Astrocyte (in vitro differentiated cells and primary cell): ENCODE measurements around the gene IQCH. TPM values are rescaled to one million over a fixed set of nuclear protein-coding genes. Genes with fewer than 3 reads are reported as not detected.
"Not testable (repeated sequence)": the region's sequence is repeated elsewhere in the genome, so short reads cannot be mapped to it uniquely, and the experiment has no call there.

Source experiments
- DNase-seq: peaks from one replicate; pipeline ENCODE4 v3.0.0-alpha.2; 2010; ENCODE audit warnings: low read depth
- FAIRE-seq: peaks from 2 replicates; lab custom pipeline; 2011; peaks lifted over from hg19 to GRCh38; lab: Jason Lieb, UNC
- H2AFZ ChIP-seq: 2 replicates; pipeline ENCODE4 v1.6.0; 2012; ENCODE audit warnings: low read depth, low read length, inconsistent platforms
- H3K27ac ChIP-seq: 2 replicates; pipeline ENCODE4 v1.5.1; 2011; ENCODE audit warnings: low read depth, low read length, inconsistent platforms
- H3K27me3 ChIP-seq: 2 replicates; pipeline ENCODE4 v1.6.0; 2011; ENCODE audit warnings: low read length, inconsistent platforms; ENCODE audit not compliant: insufficient read depth
- H3K36me3 ChIP-seq: 2 replicates; pipeline ENCODE4 v1.5.1; 2011; ENCODE audit warnings: low read length, inconsistent platforms; ENCODE audit not compliant: insufficient read depth
- H3K4me1 ChIP-seq: 2 replicates; pipeline ENCODE4 v1.5.1; 2011; ENCODE audit warnings: low read length, inconsistent platforms; ENCODE audit not compliant: insufficient read depth
- H3K4me2 ChIP-seq: 2 replicates; pipeline ENCODE4 v1.6.0; 2012; ENCODE audit warnings: low read length, inconsistent platforms
- H3K4me3 ChIP-seq: 2 replicates; pipeline ENCODE4 v1.5.1; 2011; ENCODE audit warnings: low read depth, mild to moderate bottlenecking, low read length, inconsistent platforms; ENCODE audit not compliant: insufficient read depth
- H3K79me2 ChIP-seq: 2 replicates; pipeline ENCODE4 v1.6.0; 2012; ENCODE audit warnings: mild to moderate bottlenecking, low read length, inconsistent platforms; ENCODE audit not compliant: insufficient read depth
- H3K9ac ChIP-seq: 2 replicates; pipeline ENCODE4 v1.6.0; 2012; ENCODE audit warnings: mild to moderate bottlenecking, low read length, inconsistent platforms
- H3K9me3 ChIP-seq: 2 replicates; pipeline ENCODE4 v1.5.1; 2012; ENCODE audit warnings: low read depth, mild to moderate bottlenecking, low read length, inconsistent platforms; ENCODE audit not compliant: insufficient read depth
- H4K20me1 ChIP-seq: 2 replicates; pipeline ENCODE4 v1.6.0; 2012; ENCODE audit warnings: low read length, inconsistent platforms; ENCODE audit not compliant: insufficient read depth
- H3K27ac Mint-ChIP-seq: one replicate; pipeline ENCODE4 v1.8.0; 2021; ENCODE audit warnings: mild to moderate bottlenecking, mixed read lengths; ENCODE audit not compliant: unreplicated experiment
- H3K27me3 Mint-ChIP-seq: one replicate; pipeline ENCODE4 v1.8.0; 2021; ENCODE audit warnings: low read depth, mixed read lengths; ENCODE audit not compliant: unreplicated experiment
- H3K36me3 Mint-ChIP-seq: one replicate; pipeline ENCODE4 v1.8.0; 2021; ENCODE audit warnings: low read depth, mixed read lengths; ENCODE audit not compliant: unreplicated experiment
- H3K4me1 Mint-ChIP-seq: one replicate; pipeline ENCODE4 v1.8.0; 2021; ENCODE audit warnings: low read depth, mixed read lengths; ENCODE audit not compliant: unreplicated experiment
- H3K4me3 Mint-ChIP-seq: one replicate; pipeline ENCODE4 v1.8.0; 2021; ENCODE audit warnings: mild to moderate bottlenecking, moderate library complexity, mixed read lengths; ENCODE audit not compliant: unreplicated experiment
- H3K9me3 Mint-ChIP-seq: one replicate; pipeline ENCODE4 v1.8.0; 2021; ENCODE audit warnings: mild to moderate bottlenecking, mixed read lengths; ENCODE audit not compliant: unreplicated experiment
- EZH2 ChIP-seq: IDR thresholded peaks from 2 replicates; pipeline ENCODE4 v1.6.1; 2012; ENCODE audit warnings: mild to moderate bottlenecking, low read length, inconsistent platforms; ENCODE audit not compliant: insufficient read depth
- total RNA-seq: library from RNA; stranded (reverse); gene quantifications from 2 replicates; pipeline ENCODE4 v1.2.1, GENCODE V29; 2021
- TF ChIP-seq, protein P1 (sequence below): IDR thresholded peaks from 2 replicates; pipeline ENCODE4 v1.5.1; 2011; ENCODE audit warnings: low read depth, mild to moderate bottlenecking, inconsistent platforms, low read length, moderate library complexity; ENCODE audit not compliant: insufficient read depth

Gene IQCH
- total RNA-seq, 1 donor from 2014 or later = 2.7 TPM

DNA sequence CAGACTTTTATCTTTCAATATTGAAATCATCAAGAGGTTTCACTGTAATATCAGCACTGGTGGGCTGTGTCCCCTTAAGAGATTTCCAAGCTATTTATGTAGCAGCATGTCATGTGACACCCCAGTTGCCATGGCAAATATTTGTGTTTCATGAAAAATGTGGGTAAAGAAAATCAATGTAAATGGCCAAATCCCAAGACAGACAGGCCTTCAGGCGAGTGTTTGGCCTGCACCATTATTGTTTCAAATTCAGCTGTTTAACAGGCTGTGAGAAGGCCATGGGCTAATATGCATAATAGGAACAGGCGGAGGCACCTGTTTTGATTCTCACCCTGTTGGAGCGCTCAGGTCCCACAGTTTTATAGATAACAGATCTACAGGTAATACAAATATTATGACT is 104.2 kb downstream of the IQCH start:
- Mint-ChIP-seq H3K9me3 (no peaks in the 10 kb centered on the region), H3K4me3 (no peak overlapping the region), H3K4me1 (no peaks in the 10 kb centered on the region), H3K36me3 (peaks cover 2% of the 10 kb centered on the region), H3K27ac (no peak overlapping the region), H3K27me3 (peaks cover 12% of the 10 kb centered on the region)
- Histone ChIP-seq H3K79me2 (no peaks in the 10 kb centered on the region), H3K27ac (no peak overlapping the region), H2AFZ (no peak overlapping the region), H3K27me3 (no peaks in the 10 kb centered on the region), H3K4me1 (no peaks in the 10 kb centered on the region), H3K4me2 (no peak overlapping the region), H4K20me1 (no peaks in the 10 kb centered on the region), H3K36me3 (no peaks in the 10 kb centered on the region), H3K9ac (no peak overlapping the region), H3K4me3 (no peak overlapping the region), H3K9me3 (no peaks in the 10 kb centered on the region)
- TF ChIP-seq, protein P1, sequence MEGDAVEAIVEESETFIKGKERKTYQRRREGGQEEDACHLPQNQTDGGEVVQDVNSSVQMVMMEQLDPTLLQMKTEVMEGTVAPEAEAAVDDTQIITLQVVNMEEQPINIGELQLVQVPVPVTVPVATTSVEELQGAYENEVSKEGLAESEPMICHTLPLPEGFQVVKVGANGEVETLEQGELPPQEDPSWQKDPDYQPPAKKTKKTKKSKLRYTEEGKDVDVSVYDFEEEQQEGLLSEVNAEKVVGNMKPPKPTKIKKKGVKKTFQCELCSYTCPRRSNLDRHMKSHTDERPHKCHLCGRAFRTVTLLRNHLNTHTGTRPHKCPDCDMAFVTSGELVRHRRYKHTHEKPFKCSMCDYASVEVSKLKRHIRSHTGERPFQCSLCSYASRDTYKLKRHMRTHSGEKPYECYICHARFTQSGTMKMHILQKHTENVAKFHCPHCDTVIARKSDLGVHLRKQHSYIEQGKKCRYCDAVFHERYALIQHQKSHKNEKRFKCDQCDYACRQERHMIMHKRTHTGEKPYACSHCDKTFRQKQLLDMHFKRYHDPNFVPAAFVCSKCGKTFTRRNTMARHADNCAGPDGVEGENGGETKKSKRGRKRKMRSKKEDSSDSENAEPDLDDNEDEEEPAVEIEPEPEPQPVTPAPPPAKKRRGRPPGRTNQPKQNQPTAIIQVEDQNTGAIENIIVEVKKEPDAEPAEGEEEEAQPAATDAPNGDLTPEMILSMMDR = no peak
- no peak for TF ChIP-seq EZH2
- FAIRE-seq (no peak), DNase-seq (no peak)

DNA sequence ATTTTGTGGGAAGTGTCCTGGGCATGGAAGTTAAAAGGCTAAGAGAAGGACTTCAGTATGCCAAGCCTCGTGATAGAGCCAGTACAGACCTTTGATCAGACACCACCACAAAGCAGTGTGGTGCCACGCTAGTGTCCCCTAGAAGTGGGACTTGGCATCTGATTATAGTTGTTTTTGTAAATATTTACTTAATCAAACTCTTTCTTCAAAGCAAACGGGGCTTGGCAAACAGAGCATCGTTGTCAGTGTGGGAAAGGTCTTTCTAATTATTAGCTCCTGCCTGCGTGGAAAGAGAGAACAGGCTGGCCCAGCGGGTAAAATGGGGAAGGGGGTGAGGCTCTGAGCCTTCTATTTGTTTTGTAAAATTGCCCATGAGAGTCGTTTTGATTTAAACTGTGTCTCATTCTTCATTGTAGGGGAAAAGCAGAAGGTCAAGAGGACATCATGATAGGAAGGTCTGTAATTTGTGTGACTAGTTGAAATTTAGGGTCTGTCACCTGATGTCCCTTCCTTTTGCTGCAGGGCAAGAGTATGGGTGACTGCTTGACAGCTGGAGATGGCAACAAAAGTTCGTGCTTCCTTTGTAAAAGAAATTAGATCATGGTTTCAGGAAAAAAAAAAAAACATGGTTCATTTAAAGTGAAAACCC is 105.0 kb downstream of the IQCH start:
- Histone ChIP-seq H3K36me3 (no peaks in the 10 kb centered on the region), H3K9me3 (no peaks in the 10 kb centered on the region), H2AFZ (no peak overlapping the region), H3K27ac (no peak overlapping the region), H3K4me3 (no peak overlapping the region), H3K79me2 (no peaks in the 10 kb centered on the region), H3K27me3 (no peaks in the 10 kb centered on the region), H3K4me2 (no peak overlapping the region), H3K4me1 (no peaks in the 10 kb centered on the region), H4K20me1 (no peaks in the 10 kb centered on the region), H3K9ac (no peak overlapping the region)
- H3K4me3 Mint-ChIP-seq = no peak overlapping the region
- no peak for FAIRE-seq
- H3K9me3 Mint-ChIP-seq = no peaks in the 10 kb centered on the region
- peaks cover 12% of the 10 kb centered on the region for H3K27me3 Mint-ChIP-seq
- no peaks in the 10 kb centered on the region for H3K4me1 Mint-ChIP-seq
- peaks cover 2% of the 10 kb centered on the region for H3K36me3 Mint-ChIP-seq
- no peak for DNase-seq
- TF ChIP-seq, protein P1 = no peak
- peak overlapping the region; percentile 14 for H3K27ac Mint-ChIP-seq

DNA sequence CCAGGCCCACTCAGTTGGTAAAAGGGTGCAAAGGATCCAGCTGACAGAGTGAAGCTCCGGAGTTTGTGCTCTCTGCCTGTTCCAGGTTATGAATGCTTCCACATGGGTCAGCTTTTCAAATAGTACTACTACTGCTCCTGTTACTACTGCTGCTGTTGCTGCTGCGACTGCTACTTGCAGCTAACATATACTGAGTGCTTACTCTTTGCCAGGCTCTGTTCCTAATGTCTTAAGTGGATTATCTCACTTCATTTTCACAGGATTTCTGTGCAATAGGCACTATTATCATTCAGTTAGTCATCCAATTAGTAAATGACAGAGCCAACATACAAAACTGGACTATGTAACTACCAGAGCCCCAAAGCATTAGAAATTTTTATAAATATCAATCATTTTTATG is 106.5 kb downstream of the IQCH start:
- Mint-ChIP-seq H3K27me3 (peaks cover 12% of the 10 kb centered on the region), H3K4me1 (no peaks in the 10 kb centered on the region), H3K27ac (no peak overlapping the region), H3K9me3 (no peaks in the 10 kb centered on the region), H3K4me3 (no peak overlapping the region), H3K36me3 (peaks cover 2% of the 10 kb centered on the region)
- no peak overlapping the region for H3K4me3 ChIP-seq
- FAIRE-seq (no peak), DNase-seq (no peak)
- H3K79me2 ChIP-seq = no peaks in the 10 kb centered on the region
- H3K9ac ChIP-seq = no peak overlapping the region
- H3K4me1 ChIP-seq = no peaks in the 10 kb centered on the region
- H3K27me3 ChIP-seq = no peaks in the 10 kb centered on the region
- H3K9me3 ChIP-seq = no peaks in the 10 kb centered on the region
- H4K20me1 ChIP-seq = no peaks in the 10 kb centered on the region
- H2AFZ ChIP-seq = no peak overlapping the region
- no peak overlapping the region for H3K4me2 ChIP-seq
- H3K36me3 ChIP-seq = no peaks in the 10 kb centered on the region
- no peak for TF ChIP-seq EZH2
- TF ChIP-seq, protein P1 = no peak
- H3K27ac ChIP-seq = no peak overlapping the region

DNA sequence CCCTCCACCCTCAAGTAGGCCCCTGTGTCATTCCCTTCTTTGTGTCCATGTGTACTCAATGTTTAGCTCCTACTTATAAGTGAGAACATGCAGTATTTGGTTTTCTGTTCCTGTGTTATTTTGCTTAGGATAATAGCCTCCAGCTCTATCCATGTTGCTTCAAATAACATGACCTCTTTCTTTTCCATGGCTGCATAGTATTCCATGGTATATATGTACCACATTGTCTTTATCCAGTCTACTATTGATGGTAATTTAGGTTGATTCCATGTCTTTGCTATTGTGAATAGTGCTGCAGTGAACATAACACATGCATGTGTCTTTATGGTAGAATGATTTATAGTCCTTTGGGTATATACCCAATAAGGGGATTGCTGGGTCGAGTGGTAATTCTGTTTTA is 109.1 kb downstream of the IQCH start:
- H3K27ac ChIP-seq, H3K9ac ChIP-seq, H3K4me2 ChIP-seq, H3K27ac Mint-ChIP-seq, FAIRE-seq, H3K4me3 ChIP-seq, H3K27me3 ChIP-seq, H3K36me3 ChIP-seq, H3K4me3 Mint-ChIP-seq, H4K20me1 ChIP-seq, H3K9me3 ChIP-seq, H3K9me3 Mint-ChIP-seq, H3K4me1 Mint-ChIP-seq, DNase-seq, H3K4me1 ChIP-seq, H2AFZ ChIP-seq, H3K79me2 ChIP-seq, H3K36me3 Mint-ChIP-seq: not testable (repeated sequence)
- peaks cover 15% of the 10 kb centered on the region for H3K27me3 Mint-ChIP-seq
